Measurements from ENCODE around the gene DGCR8.
"Not testable (repeated sequence)": the region's sequence is repeated elsewhere in the genome, so short reads cannot be mapped to it uniquely, and the experiment has no call there.

DGCR8 gene

DNA sequence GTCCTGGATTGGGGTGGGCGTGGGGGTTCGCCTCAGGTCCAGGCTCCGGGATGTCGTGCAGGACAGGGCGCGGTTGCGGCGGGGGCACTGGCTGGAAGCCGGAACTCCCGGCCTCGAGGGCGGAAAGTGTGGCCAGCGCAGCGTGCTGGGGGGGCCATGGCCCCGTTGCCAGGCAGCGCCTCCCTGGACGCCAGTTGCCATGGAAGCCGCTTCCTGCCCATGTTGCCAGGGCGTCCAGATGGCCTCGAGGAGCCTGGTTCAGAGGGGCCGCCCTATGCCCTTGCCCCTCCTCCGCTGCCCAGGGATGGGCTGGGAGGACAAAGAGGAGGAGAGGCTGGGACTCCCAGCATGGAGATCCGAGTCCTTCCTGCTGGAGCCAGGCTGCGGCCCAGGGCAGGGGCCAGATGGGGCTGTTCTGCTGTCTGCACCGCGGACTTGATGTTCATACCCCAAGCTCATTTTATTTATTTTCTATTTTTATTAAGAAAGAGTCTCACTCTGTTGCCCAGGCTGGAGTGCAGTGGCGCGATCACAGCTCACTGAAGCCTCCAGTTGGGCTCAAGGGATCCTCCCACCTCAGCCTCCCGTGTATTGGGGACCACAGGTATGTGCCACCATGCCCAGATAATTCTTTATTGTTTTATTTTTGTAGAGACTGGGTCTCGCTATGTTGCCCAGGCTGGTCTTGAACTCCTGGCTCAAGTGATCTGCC is 75.4 kb downstream of the DGCR8 start:
- H3K4me3 ChIP-seq (ENCODE audit: low read depth, low read length): peak overlapping the region; percentile 41
- TF ChIP-seq CTCF (IDR thresholded peaks at IDR 0.05; ENCODE audit: low read depth, low read length): no peak
- in situ Hi-C loops (cut with HindIII; ENCODE audit: low sequenced_read_pairs): no loop called here
- DNase-seq (ENCODE audit: low read depth, low spot score): peak; percentile 59

GRCh38 chr22:20156042-20156389 is 76.0 kb downstream of the DGCR8 start:
- DNase-seq (ENCODE audit: low read depth, low spot score): no peak
- TF ChIP-seq CTCF (IDR thresholded peaks at IDR 0.05; ENCODE audit: low read depth, low read length): no peak
- no peak overlapping the region for H3K4me3 ChIP-seq (ENCODE audit: low read depth, low read length)
- in situ Hi-C loops (cut with HindIII; ENCODE audit: low sequenced_read_pairs): no loop called here

GRCh38 chr22:20156611-20157429 is 76.8 kb downstream of the DGCR8 start:
- in situ Hi-C loops (cut with HindIII; ENCODE audit: low sequenced_read_pairs): no loop called here
- peak; percentile 65 for DNase-seq (ENCODE audit: low read depth, low spot score)
- TF ChIP-seq CTCF (IDR thresholded peaks at IDR 0.05; ENCODE audit: low read depth, low read length): peak; percentile 99
- no peak overlapping the region for H3K4me3 ChIP-seq (ENCODE audit: low read depth, low read length)

DNA sequence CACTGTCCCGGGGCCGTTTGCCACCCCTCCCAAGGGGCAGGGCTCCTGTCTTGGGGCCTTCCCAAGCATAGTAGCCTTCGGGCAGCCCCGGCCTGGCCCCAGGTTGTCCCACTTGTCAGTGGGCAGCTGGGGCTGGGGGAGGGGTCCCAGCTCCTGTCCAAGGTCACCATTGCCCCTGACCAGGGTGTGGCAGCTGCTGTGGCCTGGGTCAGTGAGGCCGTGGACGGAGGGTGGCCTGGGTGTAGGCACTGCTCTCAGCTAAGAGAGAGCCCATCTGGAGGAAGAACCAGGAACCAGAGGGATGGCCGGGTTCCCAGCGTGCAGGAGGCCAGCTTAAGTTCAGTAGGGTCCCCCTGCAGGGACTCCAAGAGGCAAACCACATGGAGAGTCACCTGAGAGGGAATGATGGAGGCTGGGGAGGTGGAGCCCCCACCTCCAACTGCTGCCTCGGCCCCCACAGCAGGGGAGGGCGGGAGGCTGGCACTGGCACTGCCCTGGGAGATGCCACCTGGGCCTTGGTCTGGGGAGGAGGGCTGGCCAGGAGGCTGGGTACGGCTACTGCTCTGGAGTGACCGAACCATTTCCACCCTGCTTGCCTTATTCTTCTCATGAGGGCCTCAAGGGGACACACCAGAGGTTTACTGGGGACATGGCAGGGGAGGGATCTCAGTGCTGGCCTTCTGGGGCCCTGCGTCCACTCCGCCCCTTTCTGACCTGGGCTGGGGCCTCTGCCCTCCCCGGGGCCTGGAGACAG is 77.6 kb downstream of the DGCR8 start:
- in situ Hi-C loops (cut with HindIII; ENCODE audit: low sequenced_read_pairs): no loop called here
- no peak overlapping the region for H3K4me3 ChIP-seq (ENCODE audit: low read depth, low read length)
- no peak for DNase-seq (ENCODE audit: low read depth, low spot score)
- TF ChIP-seq CTCF (IDR thresholded peaks at IDR 0.05; ENCODE audit: low read depth, low read length): no peak

- in situ Hi-C loops (cut with HindIII; ENCODE audit: low sequenced_read_pairs): no loop called here
- no peak for DNase-seq (ENCODE audit: low read depth, low spot score)
- TF ChIP-seq CTCF (IDR thresholded peaks at IDR 0.05; ENCODE audit: low read depth, low read length): no peak
- H3K4me3 ChIP-seq (ENCODE audit: low read depth, low read length): no peak overlapping the region
Observed at GRCh38 chr22:20158391-20159036, 78.5 kb downstream of the DGCR8 start.

DNA sequence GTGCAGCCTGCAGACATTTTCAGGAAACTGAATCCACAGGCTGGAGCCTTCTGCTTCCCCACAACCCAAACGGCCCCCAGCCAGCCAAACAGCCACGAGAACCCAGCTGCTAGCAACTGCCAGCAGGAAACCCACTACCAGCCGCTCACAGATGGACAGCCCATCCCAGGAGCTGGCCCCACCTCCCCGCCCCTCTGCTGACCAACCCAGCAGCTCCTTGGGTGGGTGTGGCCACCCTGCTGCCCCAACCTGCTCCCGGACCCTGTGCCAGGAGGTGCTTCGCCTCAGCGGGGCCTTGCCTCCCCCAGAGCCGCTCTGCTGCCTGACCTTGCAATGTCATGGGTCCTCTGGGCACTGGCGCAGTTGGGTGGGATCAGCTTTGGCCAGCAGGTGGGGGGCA is 79.0 kb downstream of the DGCR8 start:
- no peak overlapping the region for H3K4me3 ChIP-seq (ENCODE audit: low read depth, low read length)
- no peak for DNase-seq (ENCODE audit: low read depth, low spot score)
- in situ Hi-C loops (cut with HindIII; ENCODE audit: low sequenced_read_pairs): no loop called here
- TF ChIP-seq CTCF (IDR thresholded peaks at IDR 0.05; ENCODE audit: low read depth, low read length): no peak

DNA sequence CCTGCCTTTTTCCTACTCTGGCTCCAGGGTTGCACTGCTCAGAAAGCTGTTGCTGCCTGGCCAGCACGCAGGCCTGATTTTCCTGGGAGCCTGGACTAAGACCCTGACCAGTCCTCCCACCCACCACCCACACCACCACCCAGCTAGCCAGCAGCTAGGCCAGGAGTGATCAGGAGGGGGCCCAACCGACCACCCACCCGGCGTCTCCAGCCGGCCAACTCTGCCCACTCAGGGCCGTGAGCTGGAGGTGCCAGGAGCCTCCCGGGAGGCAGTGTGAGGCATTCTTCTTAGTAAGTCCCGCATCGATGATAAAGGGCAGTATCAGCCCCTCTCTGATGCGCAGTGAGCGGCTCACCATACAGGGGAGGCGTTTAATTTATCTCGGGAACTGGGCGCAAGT is 79.5 kb downstream of the DGCR8 start:
- H3K4me3 ChIP-seq (ENCODE audit: low read depth, low read length); in situ Hi-C loops (cut with HindIII; ENCODE audit: low sequenced_read_pairs); DNase-seq (ENCODE audit: low read depth, low spot score): not testable (repeated sequence)

Measured in astrocyte of the spinal cord (primary cell).